Measurements from ENCODE around the gene TSPAN3. TPM values are rescaled to one million over a fixed set of nuclear protein-coding genes. Genes with fewer than 3 reads are reported as not detected.

Gene TSPAN3
- total RNA-seq, 4 donors from 2014 or later, result 77.3 to 114 (median 87.0) TPM

DNA sequence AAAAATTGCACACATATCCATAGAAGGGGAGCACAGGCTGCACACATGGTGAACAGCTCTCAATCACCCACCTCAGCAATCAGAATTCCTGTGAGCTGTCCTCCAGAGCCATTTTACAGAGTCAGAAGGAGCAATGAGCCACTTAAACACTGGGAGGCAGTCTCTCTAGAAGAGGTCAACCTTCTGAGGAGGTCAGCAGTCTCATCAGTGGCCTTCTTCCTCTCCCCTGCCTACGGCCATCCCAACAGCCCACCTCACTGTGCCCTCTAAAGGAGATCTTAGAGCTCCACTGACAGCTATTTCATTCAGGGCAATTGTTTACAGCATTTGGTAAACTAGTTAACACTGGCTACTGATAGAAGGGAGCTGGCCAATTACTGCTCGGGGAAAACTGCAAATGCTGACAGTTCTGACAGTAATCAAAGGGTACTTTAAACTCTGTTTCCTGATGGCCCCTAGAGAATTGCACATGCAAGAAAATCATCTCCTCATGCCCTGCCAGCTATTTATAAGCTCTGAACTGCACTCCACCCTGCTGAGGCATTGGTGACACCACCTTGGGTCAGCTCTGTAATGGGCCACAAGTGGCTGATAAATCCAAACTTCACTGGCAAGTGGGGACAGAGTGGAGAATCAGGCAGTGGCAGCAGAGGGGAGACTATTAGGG, 42.1 kb upstream of the TSPAN3 start:
- WGBS, 2 donors, result 58 to 100% methylated on average over 1 to 2 of the region's 2 CpGs
- Histone ChIP-seq H3K27me3 (no peaks in the 10 kb centered on the region), H3K9me3 (no peaks in the 10 kb centered on the region), H3K4me3 (no peak overlapping the region), H3K4me1 (peaks cover 0 to 2% (median 0%) of the 10 kb centered on the region in 3 donors), H3K27ac (no peak overlapping the region), H3K36me3 (peaks cover 0 to 18% (median 10%) of the 10 kb centered on the region in 3 donors)
- DNase-seq, result no peak
- TF ChIP-seq, protein P1, sequence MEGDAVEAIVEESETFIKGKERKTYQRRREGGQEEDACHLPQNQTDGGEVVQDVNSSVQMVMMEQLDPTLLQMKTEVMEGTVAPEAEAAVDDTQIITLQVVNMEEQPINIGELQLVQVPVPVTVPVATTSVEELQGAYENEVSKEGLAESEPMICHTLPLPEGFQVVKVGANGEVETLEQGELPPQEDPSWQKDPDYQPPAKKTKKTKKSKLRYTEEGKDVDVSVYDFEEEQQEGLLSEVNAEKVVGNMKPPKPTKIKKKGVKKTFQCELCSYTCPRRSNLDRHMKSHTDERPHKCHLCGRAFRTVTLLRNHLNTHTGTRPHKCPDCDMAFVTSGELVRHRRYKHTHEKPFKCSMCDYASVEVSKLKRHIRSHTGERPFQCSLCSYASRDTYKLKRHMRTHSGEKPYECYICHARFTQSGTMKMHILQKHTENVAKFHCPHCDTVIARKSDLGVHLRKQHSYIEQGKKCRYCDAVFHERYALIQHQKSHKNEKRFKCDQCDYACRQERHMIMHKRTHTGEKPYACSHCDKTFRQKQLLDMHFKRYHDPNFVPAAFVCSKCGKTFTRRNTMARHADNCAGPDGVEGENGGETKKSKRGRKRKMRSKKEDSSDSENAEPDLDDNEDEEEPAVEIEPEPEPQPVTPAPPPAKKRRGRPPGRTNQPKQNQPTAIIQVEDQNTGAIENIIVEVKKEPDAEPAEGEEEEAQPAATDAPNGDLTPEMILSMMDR (IDR thresholded peaks at IDR 0.05), result no peak
- TF ChIP-seq POLR2A (IDR thresholded peaks at IDR 0.05), result no peak
- intact Hi-C loops (cut with DNase I), result loop anchor here (10.0 kb wide), 1 partner anchor 392 kb away; no protein-coding TSS in a partner anchor

DNA sequence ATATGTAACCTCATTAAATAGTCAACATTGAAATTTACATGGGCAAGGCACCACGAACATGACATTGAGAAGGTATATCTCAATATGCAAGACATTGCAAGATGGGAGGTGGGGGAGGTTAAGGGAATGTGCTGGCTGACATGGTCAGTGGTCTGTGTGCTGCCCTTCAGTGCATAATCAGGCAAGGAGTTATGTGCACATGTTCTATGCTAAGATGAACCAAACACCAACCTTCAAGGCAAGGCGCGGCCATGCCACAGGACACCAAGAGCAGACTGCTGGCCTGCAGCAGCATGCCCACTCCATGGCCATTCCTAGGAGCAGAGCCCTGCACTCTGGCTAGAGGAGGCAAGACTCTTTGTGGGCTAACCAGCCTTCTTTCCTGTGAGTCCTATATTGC, 40.9 kb upstream of the TSPAN3 start:
- peaks cover 0 to 18% (median 10%) of the 10 kb centered on the region in 3 donors for H3K36me3 ChIP-seq
- no peaks in the 10 kb centered on the region for H3K9me3 ChIP-seq
- WGBS, 2 donors, result 81 to 92% methylated on average over 3 of the region's 3 CpGs
- peaks cover 0 to 14% (median 4%) of the 10 kb centered on the region in 3 donors for H3K4me1 ChIP-seq
- no peak for TF ChIP-seq POLR2A (IDR thresholded peaks at IDR 0.05)
- TF ChIP-seq, protein P1 (IDR thresholded peaks at IDR 0.05), result no peak
- intact Hi-C loops (cut with DNase I), result loop anchor here (10.0 kb wide), 1 partner anchor 393 kb away; no protein-coding TSS in a partner anchor
- H3K27ac ChIP-seq, result no peak overlapping the region
- no peak for DNase-seq
- no peaks in the 10 kb centered on the region for H3K27me3 ChIP-seq
- no peak overlapping the region for H3K4me3 ChIP-seq

- peak overlapping the region in 2 of 4 donors; percentile 18 to 29 for H3K27ac ChIP-seq
- H3K36me3 ChIP-seq, result peaks cover 0 to 4% (median 0%) of the 10 kb centered on the region in 3 donors
- no peak for DNase-seq
- no peaks in the 10 kb centered on the region for H3K27me3 ChIP-seq
- 64% methylated on average over 6 to 8 of the region's 9 CpGs for WGBS, 2 donors
- intact Hi-C loops (cut with DNase I), result loop anchor here (5.0 kb wide), 1 partner anchor 435 kb away; no protein-coding TSS in a partner anchor
- TF ChIP-seq POLR2A (IDR thresholded peaks at IDR 0.05), result no peak
- TF ChIP-seq, protein P1 (IDR thresholded peaks at IDR 0.05), result peak in 5 of 6 experiments; percentile 34 to 60 (median 53)
- H3K4me1 ChIP-seq, result peaks cover 0 to 19% (median 4%) of the 10 kb centered on the region in 3 donors
- H3K9me3 ChIP-seq, result no peaks in the 10 kb centered on the region
- H3K4me3 ChIP-seq, result no peak overlapping the region
Measured at GRCh38 chr15:77107531-77108355, 36.8 kb upstream of the TSPAN3 start.

DNA sequence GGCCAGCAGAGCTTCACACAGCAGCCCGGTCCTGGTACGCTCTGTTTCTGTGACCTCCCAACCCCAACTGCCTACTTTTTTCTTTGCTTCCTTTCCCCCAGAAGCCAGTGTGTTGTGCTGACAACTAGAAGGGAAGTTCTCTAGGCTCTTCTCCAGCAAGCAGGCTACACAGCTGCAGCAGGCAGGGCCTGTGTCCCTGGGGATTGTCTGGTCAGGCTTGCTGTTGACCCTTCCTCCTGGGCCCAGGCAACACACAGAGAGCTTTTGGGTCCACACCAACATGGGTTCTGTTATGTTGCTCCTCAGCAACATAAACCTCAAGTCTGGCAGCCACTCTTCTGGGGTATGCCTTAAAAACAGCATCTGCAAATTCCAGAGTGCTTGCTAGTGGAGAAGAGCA, 36.2 kb upstream of the TSPAN3 start:
- Histone ChIP-seq H3K4me1 (peaks cover 0 to 19% (median 4%) of the 10 kb centered on the region in 3 donors), H3K27ac (peak overlapping the region in 1 of 4 donors; percentile 29), H3K36me3 (peaks cover 0 to 4% (median 0%) of the 10 kb centered on the region in 3 donors), H3K4me3 (no peak overlapping the region), H3K27me3 (no peaks in the 10 kb centered on the region), H3K9me3 (no peaks in the 10 kb centered on the region)
- intact Hi-C loops (cut with DNase I), result loop anchor here (5.0 kb wide), 1 partner anchor 435 kb away; no protein-coding TSS in a partner anchor
- TF ChIP-seq POLR2A (IDR thresholded peaks at IDR 0.05), result no peak
- TF ChIP-seq, protein P1 (IDR thresholded peaks at IDR 0.05), result no peak
- no peak for DNase-seq
- 65 to 70% methylated on average over 2 of the region's 2 CpGs for WGBS, 2 donors
